Liver (tissue), 9 donors: Measurements from ENCODE around the gene RELL1. TPM values are rescaled to one million over a fixed set of nuclear protein-coding genes. Genes with fewer than 3 reads are reported as not detected.
A peak's percentile ranks its signal among the peaks of the same experiment; 100 is the strongest.

Experiments used
- DNase-seq: peaks from one replicate; pipeline ENCODE4 v3.0.0-alpha.2; 2017; ENCODE audit warnings: low spot score
- H3K27ac ChIP-seq, 2 donors: one replicate each; pipeline ENCODE4 v1.7.0; 2013; ENCODE audit warnings: inconsistent platforms in 2 of 2, low read length in 2 of 2, control low read depth in 1 of 2, low read depth in 1 of 2, mild to moderate bottlenecking in 1 of 2
- H3K27me3 ChIP-seq, 4 donors: one replicate each; pipeline versions ENCODE4 v1.6.1 to v1.7.0; 2013; ENCODE audit warnings: low read length in 3 of 4, inconsistent platforms in 1 of 4, mild to moderate bottlenecking in 1 of 4, moderate library complexity in 1 of 4; ENCODE audit not compliant: control insufficient read depth in 4 of 4, insufficient read depth in 4 of 4
- H3K36me3 ChIP-seq, 4 donors: one replicate each; pipeline versions ENCODE4 v1.6.1 to v1.7.0; 2013; ENCODE audit warnings: low read length in 3 of 4, mild to moderate bottlenecking in 3 of 4, low read depth in 1 of 4, moderate library complexity in 1 of 4; ENCODE audit not compliant: control insufficient read depth in 4 of 4, insufficient read depth in 3 of 4
- H3K4me1 ChIP-seq, 4 donors: one replicate each; pipeline versions ENCODE4 v1.6.1 to v1.7.0; 2013; ENCODE audit warnings: low read length in 3 of 4, mild to moderate bottlenecking in 3 of 4, moderate library complexity in 1 of 4; ENCODE audit not compliant: control insufficient read depth in 4 of 4, insufficient read depth in 4 of 4
- H3K4me3 ChIP-seq, 3 donors: one replicate each; pipeline versions ENCODE4 v1.6.1 to v1.7.0; 2013; ENCODE audit warnings: low read length in 3 of 3, control low read depth in 1 of 3, low read depth in 1 of 3, mild to moderate bottlenecking in 1 of 3
- H3K9ac ChIP-seq, 2 donors: one replicate each; pipeline ENCODE4 v1.7.0; 2013; ENCODE audit warnings: low read length in 2 of 2, mild to moderate bottlenecking in 2 of 2, moderate library complexity in 2 of 2, control low read depth in 1 of 2, low read depth in 1 of 2
- H3K9me3 ChIP-seq, 4 donors: one replicate each; pipeline versions ENCODE4 v1.6.1 to v1.7.0; 2013; ENCODE audit warnings: low read length in 3 of 4; ENCODE audit not compliant: control insufficient read depth in 4 of 4
- EGR1 ChIP-seq, 2 donors: IDR thresholded peaks; 2 replicates each; pipeline ENCODE4 v1.6.1; 2016 to 2018; ENCODE audit warnings: antibody characterized with exemption in 2 of 2, low read depth in 2 of 2
- FOXA1 ChIP-seq: IDR thresholded peaks from 2 replicates; pipeline ENCODE4 v1.6.1; 2016; ENCODE audit warnings: antibody characterized with exemption
- FOXA2 ChIP-seq: IDR thresholded peaks from 2 replicates; pipeline ENCODE4 v1.6.1; 2016; ENCODE audit warnings: antibody characterized with exemption
- GABPA ChIP-seq, 2 donors: IDR thresholded peaks in 1 of 2; conservative IDR thresholded peaks in 1 of 2; 2 replicates each; pipeline ENCODE4 v1.6.1; 2016; ENCODE audit warnings: antibody characterized with exemption in 2 of 2, mild to moderate bottlenecking in 1 of 2, moderate library complexity in 1 of 2
- HNF4A ChIP-seq, 2 donors: conservative IDR thresholded peaks; 2 replicates each; pipeline ENCODE4 v1.6.1; 2016; ENCODE audit warnings: antibody characterized with exemption in 2 of 2, mild to moderate bottlenecking in 2 of 2
- HNF4G ChIP-seq: IDR thresholded peaks from 2 replicates; pipeline ENCODE4 v1.6.1; 2016; ENCODE audit warnings: antibody characterized with exemption
- JUND ChIP-seq, 2 donors: IDR thresholded peaks; 2 replicates each; pipeline ENCODE4 v1.6.1; 2016; ENCODE audit warnings: antibody characterized with exemption in 2 of 2
- NR2F2 ChIP-seq: IDR thresholded peaks from 2 replicates; pipeline ENCODE4 v1.6.1; 2016; ENCODE audit warnings: antibody characterized with exemption
- RAD21 ChIP-seq, 2 donors: IDR thresholded peaks; 2 replicates each; pipeline ENCODE4 v1.6.1; 2016; ENCODE audit warnings: antibody characterized with exemption in 2 of 2, mild to moderate bottlenecking in 2 of 2
- RXRA ChIP-seq, 2 donors: IDR thresholded peaks; 2 replicates each; pipeline ENCODE4 v1.6.1; 2017 to 2018; ENCODE audit warnings: antibody characterized with exemption in 2 of 2, mild to moderate bottlenecking in 1 of 2
- SP1 ChIP-seq: IDR thresholded peaks from 2 replicates; pipeline ENCODE4 v1.6.1; 2018; ENCODE audit warnings: antibody characterized with exemption, mild to moderate bottlenecking
- TAF1 ChIP-seq: conservative IDR thresholded peaks from 2 replicates; pipeline ENCODE4 v1.6.1; 2016; ENCODE audit warnings: antibody characterized with exemption, mild to moderate bottlenecking
- YY1 ChIP-seq: IDR thresholded peaks from 2 replicates; pipeline ENCODE4 v1.6.1; 2016; ENCODE audit warnings: antibody characterized with exemption, mild to moderate bottlenecking
- WGBS: extraction: QIAGEN DNeasy Blood & Tissue Kit; methylation state at CpG from one replicate; pipeline ENCODE4 v1.1.7; 2013; 5-methylcytosine and 5-hydroxymethylcytosine counted together
- polyA plus RNA-seq, 2 donors: library from polyadenylated mRNA; stranded (reverse) in 1 of 2; unstranded in 1 of 2; fragments of 200-250 nt in 1 of 2; fragments of >200 nt in 1 of 2; fragmentation: Nextera tagmentation in 1 of 2; extraction: Ambion mirVana in 1 of 2; gene quantifications; one replicate each; pipeline versions ENCODE4 v1.2.1 to v1.2.3, GENCODE V29; 2013 to 2015
- total RNA-seq, 2 donors: library from RNA; depleted of rRNA; stranded (reverse); fragments of >200 nt; gene quantifications; one replicate each; pipeline ENCODE4 v1.2.3, GENCODE V29; 2014
- TF ChIP-seq, protein P1 (sequence below): IDR thresholded peaks from 2 replicates; pipeline ENCODE4 v1.6.1; 2016; ENCODE audit warnings: antibody characterized with exemption, mild to moderate bottlenecking
- TF ChIP-seq, protein P2 (sequence below): IDR thresholded peaks from 2 replicates; pipeline ENCODE4 v1.6.1; 2016; ENCODE audit warnings: antibody characterized with exemption
- TF ChIP-seq, protein P3 (sequence below): IDR thresholded peaks from 2 replicates; pipeline ENCODE4 v1.6.1; 2016; ENCODE audit warnings: antibody characterized with exemption
- TF ChIP-seq, protein P4 (sequence below): IDR thresholded peaks from 2 replicates; pipeline ENCODE4 v1.6.1; 2016; ENCODE audit warnings: antibody characterized with exemption
- donor health status: healthy.
- donor health status: healthy.
- donor health status: healthy.
- donor health status: healthy.
- donor health status: healthy.

RELL1 gene
- total and polyA plus RNA-seq, 4 donors = 1.5 to 16.8 (median 7.3) TPM

DNA sequence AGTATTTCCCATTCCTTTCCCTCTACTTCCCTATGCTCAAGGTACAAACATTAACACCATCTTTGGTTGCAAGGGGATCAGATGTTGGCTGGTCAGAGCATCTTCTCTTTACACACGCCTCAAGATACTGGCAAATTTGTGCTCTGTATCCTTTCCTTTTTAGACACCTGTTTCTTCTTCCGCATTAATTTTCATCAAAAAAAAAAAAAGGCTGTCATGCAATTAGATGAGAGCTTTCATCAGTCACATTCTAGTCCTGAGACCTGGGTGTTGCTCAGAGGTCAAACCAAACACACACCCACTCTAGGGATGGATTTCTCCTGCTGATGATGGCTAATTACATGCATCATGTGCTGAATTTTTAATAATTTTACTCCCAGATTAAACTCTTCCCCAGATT lies 2.0 kb downstream of the RELL1 start:
- H3K4me3 ChIP-seq = no peak overlapping the region
- DNase-seq = no peak
- TF ChIP-seq, protein P1, sequence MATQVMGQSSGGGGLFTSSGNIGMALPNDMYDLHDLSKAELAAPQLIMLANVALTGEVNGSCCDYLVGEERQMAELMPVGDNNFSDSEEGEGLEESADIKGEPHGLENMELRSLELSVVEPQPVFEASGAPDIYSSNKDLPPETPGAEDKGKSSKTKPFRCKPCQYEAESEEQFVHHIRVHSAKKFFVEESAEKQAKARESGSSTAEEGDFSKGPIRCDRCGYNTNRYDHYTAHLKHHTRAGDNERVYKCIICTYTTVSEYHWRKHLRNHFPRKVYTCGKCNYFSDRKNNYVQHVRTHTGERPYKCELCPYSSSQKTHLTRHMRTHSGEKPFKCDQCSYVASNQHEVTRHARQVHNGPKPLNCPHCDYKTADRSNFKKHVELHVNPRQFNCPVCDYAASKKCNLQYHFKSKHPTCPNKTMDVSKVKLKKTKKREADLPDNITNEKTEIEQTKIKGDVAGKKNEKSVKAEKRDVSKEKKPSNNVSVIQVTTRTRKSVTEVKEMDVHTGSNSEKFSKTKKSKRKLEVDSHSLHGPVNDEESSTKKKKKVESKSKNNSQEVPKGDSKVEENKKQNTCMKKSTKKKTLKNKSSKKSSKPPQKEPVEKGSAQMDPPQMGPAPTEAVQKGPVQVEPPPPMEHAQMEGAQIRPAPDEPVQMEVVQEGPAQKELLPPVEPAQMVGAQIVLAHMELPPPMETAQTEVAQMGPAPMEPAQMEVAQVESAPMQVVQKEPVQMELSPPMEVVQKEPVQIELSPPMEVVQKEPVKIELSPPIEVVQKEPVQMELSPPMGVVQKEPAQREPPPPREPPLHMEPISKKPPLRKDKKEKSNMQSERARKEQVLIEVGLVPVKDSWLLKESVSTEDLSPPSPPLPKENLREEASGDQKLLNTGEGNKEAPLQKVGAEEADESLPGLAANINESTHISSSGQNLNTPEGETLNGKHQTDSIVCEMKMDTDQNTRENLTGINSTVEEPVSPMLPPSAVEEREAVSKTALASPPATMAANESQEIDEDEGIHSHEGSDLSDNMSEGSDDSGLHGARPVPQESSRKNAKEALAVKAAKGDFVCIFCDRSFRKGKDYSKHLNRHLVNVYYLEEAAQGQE = no peak
- TF ChIP-seq EGR1 (IDR thresholded peaks at IDR 0.05; ENCODE audit: low read depth in 2 of 2) (no peak), FOXA1 (no peak), YY1 (no peak), JUND (IDR thresholded peaks at IDR 0.05) (no peak), SP1 (no peak), TAF1 (no peak), RXRA (IDR thresholded peaks at IDR 0.05) (no peak), HNF4G (no peak), RAD21 (IDR thresholded peaks at IDR 0.05) (no peak), HNF4A (conservative IDR thresholded peaks at IDR 0.05) (no peak), NR2F2 (no peak)
- TF ChIP-seq, protein P2, sequence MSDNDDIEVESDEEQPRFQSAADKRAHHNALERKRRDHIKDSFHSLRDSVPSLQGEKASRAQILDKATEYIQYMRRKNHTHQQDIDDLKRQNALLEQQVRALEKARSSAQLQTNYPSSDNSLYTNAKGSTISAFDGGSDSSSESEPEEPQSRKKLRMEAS = no peak
- TF ChIP-seq, protein P3, sequence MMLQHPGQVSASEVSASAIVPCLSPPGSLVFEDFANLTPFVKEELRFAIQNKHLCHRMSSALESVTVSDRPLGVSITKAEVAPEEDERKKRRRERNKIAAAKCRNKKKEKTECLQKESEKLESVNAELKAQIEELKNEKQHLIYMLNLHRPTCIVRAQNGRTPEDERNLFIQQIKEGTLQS = no peak
- TF ChIP-seq, protein P4, sequence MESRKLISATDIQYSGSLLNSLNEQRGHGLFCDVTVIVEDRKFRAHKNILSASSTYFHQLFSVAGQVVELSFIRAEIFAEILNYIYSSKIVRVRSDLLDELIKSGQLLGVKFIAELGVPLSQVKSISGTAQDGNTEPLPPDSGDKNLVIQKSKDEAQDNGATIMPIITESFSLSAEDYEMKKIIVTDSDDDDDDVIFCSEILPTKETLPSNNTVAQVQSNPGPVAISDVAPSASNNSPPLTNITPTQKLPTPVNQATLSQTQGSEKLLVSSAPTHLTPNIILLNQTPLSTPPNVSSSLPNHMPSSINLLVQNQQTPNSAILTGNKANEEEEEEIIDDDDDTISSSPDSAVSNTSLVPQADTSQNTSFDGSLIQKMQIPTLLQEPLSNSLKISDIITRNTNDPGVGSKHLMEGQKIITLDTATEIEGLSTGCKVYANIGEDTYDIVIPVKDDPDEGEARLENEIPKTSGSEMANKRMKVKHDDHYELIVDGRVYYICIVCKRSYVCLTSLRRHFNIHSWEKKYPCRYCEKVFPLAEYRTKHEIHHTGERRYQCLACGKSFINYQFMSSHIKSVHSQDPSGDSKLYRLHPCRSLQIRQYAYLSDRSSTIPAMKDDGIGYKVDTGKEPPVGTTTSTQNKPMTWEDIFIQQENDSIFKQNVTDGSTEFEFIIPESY = no peak
- H3K27me3 ChIP-seq = no peaks in the 10 kb centered on the region
- 96% methylated on average over 2 of the region's 2 CpGs for WGBS
- H3K9ac ChIP-seq = no peak overlapping the region
- H3K36me3 ChIP-seq = no peaks in the 10 kb centered on the region
- peaks cover 0 to 24% (median 15%) of the 10 kb centered on the region in 4 donors for H3K4me1 ChIP-seq
- no peak overlapping the region for H3K27ac ChIP-seq
- H3K9me3 ChIP-seq = no peaks in the 10 kb centered on the region

DNA sequence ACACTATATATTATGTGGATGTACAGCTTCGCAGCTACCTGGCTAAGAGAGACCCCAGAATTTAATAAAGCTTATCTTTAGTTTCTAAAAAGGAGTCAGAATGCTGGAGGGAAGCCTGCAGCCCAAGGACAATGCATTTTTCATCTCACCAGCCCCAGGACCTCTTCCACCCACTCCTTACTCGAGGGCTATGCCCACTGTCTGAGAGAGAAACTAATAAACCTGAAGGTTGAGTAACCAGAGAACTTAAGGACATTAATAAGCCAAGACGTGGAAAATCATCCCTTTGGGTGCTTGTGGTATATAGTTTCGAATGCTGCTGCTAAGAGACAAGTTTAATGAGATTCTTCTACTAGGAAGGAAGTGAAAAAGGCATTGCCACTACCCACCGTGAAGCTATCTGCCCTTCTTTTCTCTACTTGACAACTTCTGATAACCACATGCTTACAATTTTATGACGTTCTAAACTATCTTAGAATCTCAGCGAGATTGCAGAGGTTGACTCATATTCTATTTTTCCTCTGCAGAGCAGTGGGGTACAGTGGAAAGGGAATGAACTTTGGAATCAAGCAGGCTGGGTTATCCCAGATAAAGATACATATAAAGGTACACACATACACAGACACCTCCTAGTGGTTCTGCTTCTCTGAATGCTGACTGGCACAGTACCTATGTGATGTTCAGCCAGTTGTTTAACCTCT lies 3.3 kb downstream of the RELL1 start:
- DNase-seq = no peak
- Histone ChIP-seq H3K9ac (peak overlapping the region; percentile 2 to 6), H3K4me1 (peaks cover 0 to 24% (median 15%) of the 10 kb centered on the region in 4 donors), H3K27me3 (no peaks in the 10 kb centered on the region), H3K9me3 (no peaks in the 10 kb centered on the region), H3K27ac (peak overlapping the region; percentile 45 to 68), H3K4me3 (no peak overlapping the region), H3K36me3 (no peaks in the 10 kb centered on the region)
- 43% methylated on average over 7 of the region's 7 CpGs for WGBS
- TF ChIP-seq HNF4G (peak; percentile 74), HNF4A (conservative IDR thresholded peaks at IDR 0.05) (peak; percentile 89 to 90), EGR1 (IDR thresholded peaks at IDR 0.05; ENCODE audit: low read depth in 2 of 2) (no peak), JUND (IDR thresholded peaks at IDR 0.05) (peak in 1 of 2 donors; percentile 63), FOXA2 (no peak), RAD21 (IDR thresholded peaks at IDR 0.05) (peak; percentile 85 to 86), GABPA (IDR thresholded peaks at IDR 0.05 in 1 of 2, conservative IDR thresholded peaks at IDR 0.05 in 1 of 2) (no peak), NR2F2 (no peak), RXRA (IDR thresholded peaks at IDR 0.05) (peak; percentile 47 to 57), FOXA1 (no peak), TAF1 (no peak)
- TF ChIP-seq, protein P4 = no peak
- TF ChIP-seq, protein P1 = no peak
- TF ChIP-seq, protein P2 = no peak
- TF ChIP-seq, protein P3 = peak; percentile 86
